ENCODE data around the gene SDSL.

Gene SDSL

DNA sequence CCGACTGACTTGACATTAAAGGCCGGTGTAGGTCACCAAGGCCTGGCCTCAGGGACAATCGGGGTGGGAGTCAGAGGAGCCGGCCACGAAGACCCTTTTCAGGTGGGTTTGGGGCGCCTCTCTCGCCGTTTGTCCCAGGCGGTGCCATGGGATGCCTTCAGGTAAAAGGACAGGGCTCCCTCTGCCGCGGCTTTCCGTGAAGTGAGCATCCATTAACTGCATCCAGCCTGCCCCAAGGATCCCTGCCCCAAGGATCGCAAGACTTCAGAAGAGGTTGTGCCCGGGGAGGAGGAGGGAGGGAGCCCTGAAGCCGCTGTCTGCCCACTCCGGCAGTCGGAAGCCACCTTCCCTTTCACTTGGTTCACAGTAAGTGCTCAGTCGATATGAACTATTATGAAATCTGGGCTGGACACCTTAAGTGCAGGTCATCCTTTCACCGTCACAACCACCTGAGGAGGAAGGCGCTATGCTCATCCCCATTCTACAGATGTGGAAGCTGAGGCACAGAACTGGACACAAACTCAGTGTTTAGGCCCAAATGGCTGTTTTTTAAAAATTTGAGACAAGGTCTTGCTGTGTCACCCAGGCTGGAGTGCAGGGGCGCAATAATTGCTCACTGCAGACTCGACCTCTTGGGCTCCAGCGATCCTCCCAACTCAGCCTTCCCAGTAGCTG is 19.5 kb upstream of the SDSL start:
- TF ChIP-seq CTCF (conservative IDR thresholded peaks at IDR 0.05; ENCODE audit: low read depth, low read length), result no peak
- no peak for DNase-seq (ENCODE audit: low read depth)
- H3K4me3 ChIP-seq (ENCODE audit: low read length), result no peak overlapping the region

- no peak for TF ChIP-seq CTCF (conservative IDR thresholded peaks at IDR 0.05; ENCODE audit: low read depth, low read length)
- H3K4me3 ChIP-seq (ENCODE audit: low read length), result no peak within 1 kb of the TSS
- no peak for DNase-seq (ENCODE audit: low read depth)
Observed at GRCh38 chr12:113403435-113404415, 18.5 kb upstream of the SDSL start, which contains the start of gene SDS. SDS (minus strand) TSS chr12:113403887; CDS start chr12:113399708, 4,179 bp downstream.

- no peak overlapping the region for H3K4me3 ChIP-seq (ENCODE audit: low read length)
- TF ChIP-seq CTCF (conservative IDR thresholded peaks at IDR 0.05; ENCODE audit: low read depth, low read length), result no peak
- no peak for DNase-seq (ENCODE audit: low read depth)
Observed at GRCh38 chr12:113405694-113406093, 16.5 kb upstream of the SDSL start.

GRCh38 chr12:113407931-113408600 is 14.1 kb upstream of the SDSL start:
- no peak for DNase-seq (ENCODE audit: low read depth)
- no peak overlapping the region for H3K4me3 ChIP-seq (ENCODE audit: low read length)
- no peak for TF ChIP-seq CTCF (conservative IDR thresholded peaks at IDR 0.05; ENCODE audit: low read depth, low read length)

DNA sequence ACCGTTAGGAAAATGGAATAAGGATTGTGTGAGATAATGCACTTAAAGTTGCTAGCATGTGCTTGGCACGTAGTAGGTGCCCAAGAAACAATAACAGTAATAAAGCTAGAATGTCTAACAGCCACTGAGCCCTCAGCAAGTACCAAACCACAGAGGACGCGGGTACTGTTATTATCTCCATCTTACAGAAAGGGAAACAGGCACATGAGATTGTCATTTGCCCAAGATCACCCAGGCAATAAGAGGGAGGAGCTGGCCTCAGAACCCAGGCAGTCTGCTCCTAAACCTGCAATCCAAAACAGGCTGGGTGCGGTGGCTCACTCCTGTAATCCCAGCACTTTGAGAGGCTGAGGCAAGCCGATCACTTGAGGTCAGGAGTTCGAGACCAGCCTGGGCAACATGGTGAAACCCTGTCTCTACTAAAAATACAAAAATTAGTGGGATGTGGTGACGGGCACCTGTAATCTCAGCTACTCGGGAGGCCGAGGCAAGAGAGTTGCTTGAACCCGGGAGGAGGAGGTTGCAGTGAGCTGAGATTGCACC is 13.4 kb upstream of the SDSL start:
- no peak overlapping the region for H3K4me3 ChIP-seq (ENCODE audit: low read length)
- DNase-seq (ENCODE audit: low read depth), result no peak
- no peak for TF ChIP-seq CTCF (conservative IDR thresholded peaks at IDR 0.05; ENCODE audit: low read depth, low read length)

DNA sequence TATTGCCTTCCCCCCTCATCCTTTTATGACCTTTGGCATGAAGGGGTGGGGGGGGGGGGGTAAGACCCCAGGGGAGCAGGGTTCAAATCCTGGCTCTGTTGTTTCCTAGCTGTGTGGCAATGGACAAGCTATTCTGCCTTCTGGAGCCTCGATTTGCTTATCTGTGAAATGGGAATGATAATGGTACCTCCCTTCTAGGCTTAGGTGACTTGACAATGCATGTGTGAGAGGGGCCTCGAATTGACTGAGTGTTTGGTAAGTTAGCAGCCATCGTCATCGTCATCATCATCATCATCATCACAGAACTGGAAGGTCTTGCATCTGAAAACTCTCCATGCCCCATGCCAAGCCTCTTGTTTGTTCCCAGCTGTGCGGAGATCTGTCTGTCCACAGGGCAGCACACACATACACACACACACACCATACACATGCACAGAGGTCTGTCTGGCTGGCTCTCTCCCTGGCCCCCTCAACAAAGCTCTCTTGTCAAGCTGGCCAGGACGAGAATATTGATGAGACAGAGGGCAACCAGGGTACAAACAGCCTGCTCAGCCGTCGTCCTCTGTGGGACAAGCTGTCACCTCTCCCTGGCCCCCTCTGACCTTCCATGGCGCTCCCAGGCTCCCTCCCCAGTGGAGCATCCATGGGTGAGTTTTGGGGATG is 12.6 kb upstream of the SDSL start:
- DNase-seq (ENCODE audit: low read depth), result no peak
- H3K4me3 ChIP-seq (ENCODE audit: low read length), result no peak overlapping the region
- no peak for TF ChIP-seq CTCF (conservative IDR thresholded peaks at IDR 0.05; ENCODE audit: low read depth, low read length)
